NCI-H226 (cell line): ENCODE data around the gene PWWP3B.
A peak's percentile ranks its signal among the peaks of the same experiment; 100 is the strongest.
"Not testable (repeated sequence)": the region's sequence is repeated elsewhere in the genome, so short reads cannot be mapped to it uniquely, and the experiment has no call there.

Source experiments
- DNase-seq: peaks from one replicate; pipeline ENCODE4 v3.0.0-alpha.2; 2015

PWWP3B gene

GRCh38 chrX:106168107-106168506 is at the start of gene PWWP3B:
PWWP3B (plus strand) TSS chrX:106168305; CDS start chrX:106205433, 37,128 bp downstream.
- DNase-seq: peak; percentile 20

- no peak for DNase-seq
Measured at GRCh38 chrX:106139048-106139447, 29.1 kb upstream of the PWWP3B start.

GRCh38 chrX:106144755-106145639 is 23.1 kb upstream of the PWWP3B start:
- peak; percentile 68 for DNase-seq

- DNase-seq: no peak
Measured at GRCh38 chrX:106150701-106151100, 17.4 kb upstream of the PWWP3B start.

GRCh38 chrX:106159861-106160282 is 8.2 kb upstream of the PWWP3B start:
- no peak for DNase-seq

GRCh38 chrX:106170318-106170717 is 2.2 kb downstream of the PWWP3B start:
- DNase-seq: no peak

- no peak for DNase-seq
Measured at GRCh38 chrX:106171293-106171820, 3.3 kb downstream of the PWWP3B start.

- no peak for DNase-seq
Measured at GRCh38 chrX:106177106-106177981, 9.2 kb downstream of the PWWP3B start.

- no peak for DNase-seq
Measured at GRCh38 chrX:106177982-106178321, 9.8 kb downstream of the PWWP3B start.

- no peak for DNase-seq
Measured at GRCh38 chrX:106178826-106179225, 10.7 kb downstream of the PWWP3B start.

GRCh38 chrX:106183685-106184084 is 15.6 kb downstream of the PWWP3B start:
- DNase-seq: not testable (repeated sequence)

- no peak for DNase-seq
Measured at GRCh38 chrX:106201502-106202178, 33.5 kb downstream of the PWWP3B start.

GRCh38 chrX:106203315-106203714 is 35.2 kb downstream of the PWWP3B start:
- DNase-seq: no peak

GRCh38 chrX:106208154-106208553 is 40.0 kb downstream of the PWWP3B start:
- DNase-seq: no peak
